GM23338 (cell line): ENCODE results near the gene CANX.

Experiments
- CTCF ChIP-seq, 2 experiments: fragments of 200-600 bp in 1 of 2; sonication (generic) in 1 of 2; conservative IDR thresholded peaks; 2 replicates each; pipeline versions ENCODE4 v1.5.1 to v1.6.1; 2016 to 2017; ENCODE audit warnings: antibody characterized with exemption in 2 of 2, low read depth in 2 of 2, mild to moderate bottlenecking in 2 of 2, moderate library complexity in 1 of 2
- POLR2AphosphoS5 ChIP-seq: IDR thresholded peaks from 2 replicates; pipeline ENCODE4 v1.6.1; 2016; ENCODE audit warnings: antibody characterized with exemption, low read depth

GRCh38 chr5:179759581-179760551 is 61.1 kb downstream of the CANX start:
- TF ChIP-seq CTCF (conservative IDR thresholded peaks at IDR 0.05; ENCODE audit: low read depth in 2 of 2) (no peak), POLR2AphosphoS5 (no peak)
